ENCODE data around the gene CDK18. TPM values are rescaled to one million over a fixed set of nuclear protein-coding genes. Genes with fewer than 3 reads are reported as not detected.

Gene CDK18
- total RNA-seq, 6 experiments from 2014 or later, result 0.33 to 2.9 (median 1.7) TPM

DNA sequence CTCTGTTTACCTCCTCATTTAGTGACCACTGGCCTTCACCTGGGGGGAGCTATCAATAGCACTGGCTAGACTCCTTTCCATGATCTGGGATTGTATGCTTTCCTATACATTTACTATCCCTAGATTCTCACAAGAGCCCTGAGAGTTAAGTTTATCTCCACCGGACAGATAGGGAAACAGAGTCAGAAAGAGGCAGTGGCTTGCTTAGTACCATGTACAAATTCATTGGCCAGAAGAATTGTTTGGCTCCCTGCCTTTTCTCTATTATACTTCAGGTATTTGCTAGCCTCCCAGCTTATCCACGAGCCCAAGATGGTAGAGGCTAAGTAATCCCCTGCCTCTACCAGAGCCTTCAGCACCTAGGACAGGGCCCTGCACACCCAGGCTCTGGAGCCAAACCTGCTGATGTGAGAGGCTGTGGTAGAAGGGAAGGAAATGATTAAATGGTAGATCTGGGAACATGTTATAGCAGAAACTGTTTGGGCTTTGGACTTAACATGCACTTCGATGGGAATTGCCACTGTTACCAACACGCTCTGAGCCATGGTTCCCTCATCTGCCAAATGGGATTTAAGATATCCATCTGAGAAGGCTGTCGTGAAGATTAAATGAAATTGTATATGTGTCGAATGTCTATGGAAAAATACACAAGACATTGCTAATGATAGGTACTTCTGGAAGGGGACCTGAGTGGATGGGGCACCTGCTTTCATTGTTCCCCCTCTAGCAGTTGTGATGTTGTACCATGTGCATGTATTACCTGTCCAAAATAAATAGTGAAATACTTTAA, 45.5 kb upstream of the CDK18 start:
- Mint-ChIP-seq H3K27ac (no peak overlapping the region), H3K27me3 (ENCODE audit: insufficient read depth) (peaks cover 31% of the 10 kb centered on the region), H3K4me3 (no peak overlapping the region), H3K9me3 (no peaks in the 10 kb centered on the region), H3K36me3 (ENCODE audit: low read depth) (no peaks in the 10 kb centered on the region), H3K4me1 (ENCODE audit: low read depth) (no peaks in the 10 kb centered on the region)
- peak; percentile 28 for DNase-seq
- TF ChIP-seq, protein P1, sequence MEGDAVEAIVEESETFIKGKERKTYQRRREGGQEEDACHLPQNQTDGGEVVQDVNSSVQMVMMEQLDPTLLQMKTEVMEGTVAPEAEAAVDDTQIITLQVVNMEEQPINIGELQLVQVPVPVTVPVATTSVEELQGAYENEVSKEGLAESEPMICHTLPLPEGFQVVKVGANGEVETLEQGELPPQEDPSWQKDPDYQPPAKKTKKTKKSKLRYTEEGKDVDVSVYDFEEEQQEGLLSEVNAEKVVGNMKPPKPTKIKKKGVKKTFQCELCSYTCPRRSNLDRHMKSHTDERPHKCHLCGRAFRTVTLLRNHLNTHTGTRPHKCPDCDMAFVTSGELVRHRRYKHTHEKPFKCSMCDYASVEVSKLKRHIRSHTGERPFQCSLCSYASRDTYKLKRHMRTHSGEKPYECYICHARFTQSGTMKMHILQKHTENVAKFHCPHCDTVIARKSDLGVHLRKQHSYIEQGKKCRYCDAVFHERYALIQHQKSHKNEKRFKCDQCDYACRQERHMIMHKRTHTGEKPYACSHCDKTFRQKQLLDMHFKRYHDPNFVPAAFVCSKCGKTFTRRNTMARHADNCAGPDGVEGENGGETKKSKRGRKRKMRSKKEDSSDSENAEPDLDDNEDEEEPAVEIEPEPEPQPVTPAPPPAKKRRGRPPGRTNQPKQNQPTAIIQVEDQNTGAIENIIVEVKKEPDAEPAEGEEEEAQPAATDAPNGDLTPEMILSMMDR (IDR thresholded peaks at IDR 0.05), result no peak

GRCh38 chr1:205465392-205465791, 39.1 kb upstream of the CDK18 start:
- Mint-ChIP-seq H3K36me3 (ENCODE audit: low read depth) (no peaks in the 10 kb centered on the region), H3K4me3 (no peak overlapping the region), H3K9me3 (no peaks in the 10 kb centered on the region), H3K27me3 (ENCODE audit: insufficient read depth) (peaks cover 28% of the 10 kb centered on the region), H3K27ac (no peak overlapping the region), H3K4me1 (ENCODE audit: low read depth) (no peaks in the 10 kb centered on the region)
- DNase-seq, result no peak
- TF ChIP-seq, protein P1 (IDR thresholded peaks at IDR 0.05), result no peak

DNA sequence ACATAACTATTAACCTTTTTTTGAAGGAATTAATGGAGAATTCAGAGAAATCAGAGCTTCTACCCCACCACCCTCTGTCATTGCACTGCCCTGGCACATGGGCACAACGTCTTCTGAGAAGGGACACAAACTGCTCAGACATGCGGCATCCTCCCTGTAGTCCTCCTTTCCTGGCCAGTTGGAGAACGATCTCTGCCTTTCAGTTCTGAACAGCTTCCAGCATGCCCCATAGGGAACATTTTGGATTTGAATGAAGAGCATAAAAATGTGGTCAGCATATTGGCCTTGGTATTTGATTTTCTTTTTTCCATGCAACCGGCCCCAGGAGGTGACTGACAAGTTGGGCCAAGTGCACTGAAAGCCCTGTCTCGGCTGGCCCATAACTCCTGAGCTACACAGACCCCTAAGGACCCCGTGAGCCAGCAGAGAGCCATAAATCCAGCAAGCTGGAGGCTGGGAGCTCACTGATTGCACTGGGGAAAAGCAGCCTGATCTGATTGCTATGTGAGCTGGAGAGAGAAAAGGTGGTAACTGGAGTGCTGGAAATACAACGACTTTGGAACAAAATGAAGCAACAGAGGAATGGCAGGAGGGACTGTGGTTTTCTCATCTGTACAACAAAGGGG, 37.8 kb upstream of the CDK18 start:
- Mint-ChIP-seq H3K4me3 (no peak overlapping the region), H3K4me1 (ENCODE audit: low read depth) (no peaks in the 10 kb centered on the region), H3K36me3 (ENCODE audit: low read depth) (no peaks in the 10 kb centered on the region), H3K27ac (no peak overlapping the region), H3K27me3 (ENCODE audit: insufficient read depth) (peaks cover 33% of the 10 kb centered on the region), H3K9me3 (no peaks in the 10 kb centered on the region)
- DNase-seq, result no peak
- TF ChIP-seq, protein P1 (IDR thresholded peaks at IDR 0.05), result no peak

DNA sequence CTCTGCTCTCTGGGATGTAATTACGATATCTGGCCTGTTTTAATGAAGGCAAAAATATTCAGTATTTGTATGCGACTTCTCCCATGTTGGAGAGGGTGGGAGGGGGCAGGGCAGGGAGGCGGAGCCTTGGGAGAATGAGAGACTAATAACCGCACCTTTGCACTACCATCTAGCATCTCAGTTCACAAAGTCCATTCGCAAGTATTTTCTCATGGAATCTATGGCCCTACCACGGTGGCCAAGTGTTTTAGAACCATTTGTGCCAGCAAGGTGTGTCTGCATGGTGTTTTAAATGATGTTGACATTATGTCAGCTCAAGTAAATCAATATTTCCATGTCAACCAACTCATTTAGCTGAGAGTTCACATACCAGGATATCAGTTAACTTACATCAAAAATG, 34.3 kb upstream of the CDK18 start:
- Mint-ChIP-seq H3K36me3 (ENCODE audit: low read depth) (peaks cover 6% of the 10 kb centered on the region; the same call in 1 of the 2 replicates), H3K27ac (no peak overlapping the region), H3K27me3 (ENCODE audit: insufficient read depth) (peaks cover 52% of the 10 kb centered on the region), H3K4me3 (no peak overlapping the region), H3K4me1 (ENCODE audit: low read depth) (no peaks in the 10 kb centered on the region), H3K9me3 (peaks cover 7% of the 10 kb centered on the region)
- TF ChIP-seq, protein P1 (IDR thresholded peaks at IDR 0.05), result no peak
- DNase-seq, result no peak

GRCh38 chr1:205472737-205473441, 31.6 kb upstream of the CDK18 start:
- peaks cover 7% of the 10 kb centered on the region; the same call in 1 of the 2 replicates for H3K36me3 Mint-ChIP-seq (ENCODE audit: low read depth)
- H3K27me3 Mint-ChIP-seq (ENCODE audit: insufficient read depth), result peaks cover 38% of the 10 kb centered on the region
- H3K4me1 Mint-ChIP-seq (ENCODE audit: low read depth), result peaks cover 3% of the 10 kb centered on the region
- H3K4me3 Mint-ChIP-seq, result no peak overlapping the region
- no peak overlapping the region for H3K27ac Mint-ChIP-seq
- TF ChIP-seq, protein P1 (IDR thresholded peaks at IDR 0.05), result no peak
- peaks cover 12% of the 10 kb centered on the region for H3K9me3 Mint-ChIP-seq
- DNase-seq, result no peak

Data from HFFc6 (cell line).